Ascending aorta (tissue), 2 donors: Measurements from ENCODE around the gene PLA2G4A. TPM values are rescaled to one million over a fixed set of nuclear protein-coding genes. Genes with fewer than 3 reads are reported as not detected.

Experiments
- DNase-seq, 2 donors: peaks; one replicate each; pipeline ENCODE4 v3.0.0-alpha.2; 2019; ENCODE audit warnings: low spot score in 2 of 2
- H3K27ac ChIP-seq, 2 donors: fragments of 200-600 bp; sonication (generic); one replicate each; pipeline ENCODE4 v1.5.1; 2016 to 2017; ENCODE audit warnings: mild to moderate bottlenecking in 1 of 2
- H3K27me3 ChIP-seq: fragments of 200-600 bp; sonication (generic); one replicate; pipeline ENCODE4 v1.5.1; 2017
- H3K36me3 ChIP-seq, 2 donors: fragments of 200-600 bp; sonication (generic); one replicate each; pipeline ENCODE4 v1.5.1; 2016
- H3K4me1 ChIP-seq, 2 donors: fragments of 200-600 bp; sonication (generic); one replicate each; pipeline ENCODE4 v1.5.1; 2016 to 2017; ENCODE audit warnings: mild to moderate bottlenecking in 1 of 2
- H3K4me3 ChIP-seq, 2 donors: fragments of 200-600 bp; sonication (generic); one replicate each; pipeline ENCODE4 v1.5.1; 2016 to 2017; ENCODE audit warnings: mild to moderate bottlenecking in 1 of 2
- H3K9me3 ChIP-seq, 2 donors: fragments of 200-600 bp; sonication (generic); one replicate each; pipeline ENCODE4 v1.5.1; 2016
- intact Hi-C: fragments of 100-400 bp; cut with DNase I; formaldehyde crosslinking; loops from one replicate; pipeline ENCODE4 v1.15.1; 2023
- total RNA-seq: library from RNA; depleted of rRNA; stranded (reverse); fragments of >200 nt; gene quantifications from one replicate; pipeline ENCODE4 v1.1.0, GENCODE V29; 2016
- TF ChIP-seq, protein P1 (sequence below), 3 experiments: fragments of 200-600 bp in 2 of 3; fragments of 450-650 bp in 1 of 3; sonication (generic) in 2 of 3; IDR thresholded peaks; one replicate each; pipeline ENCODE4 v1.5.1; 2016 to 2019; ENCODE audit warnings: antibody characterized with exemption in 3 of 3, mild to moderate bottlenecking in 1 of 3, moderate library complexity in 1 of 3

Gene PLA2G4A
- total RNA-seq, 1 donor from 2014 or later, result 0.75 TPM

DNA sequence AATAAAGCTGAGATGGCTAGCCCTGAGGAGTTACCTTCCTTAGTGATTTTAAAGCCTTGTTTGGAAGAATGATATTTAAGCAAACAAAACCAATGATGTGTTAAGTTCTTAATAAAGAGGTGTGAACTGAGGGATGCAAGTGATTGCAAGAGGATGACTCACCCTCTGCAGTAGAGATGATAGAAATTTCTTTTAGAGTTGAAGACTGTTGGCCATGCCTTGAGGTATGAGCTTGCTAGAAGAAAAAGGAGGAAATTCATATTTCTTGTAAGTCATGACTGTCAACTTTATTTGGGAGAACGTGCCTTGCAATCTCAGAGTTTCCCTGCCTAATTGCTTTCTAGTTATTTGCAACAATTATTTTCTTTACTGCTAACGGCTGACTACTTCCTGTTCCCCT, 94.7 kb downstream of the PLA2G4A start:
- no peak for DNase-seq
- TF ChIP-seq, protein P1, sequence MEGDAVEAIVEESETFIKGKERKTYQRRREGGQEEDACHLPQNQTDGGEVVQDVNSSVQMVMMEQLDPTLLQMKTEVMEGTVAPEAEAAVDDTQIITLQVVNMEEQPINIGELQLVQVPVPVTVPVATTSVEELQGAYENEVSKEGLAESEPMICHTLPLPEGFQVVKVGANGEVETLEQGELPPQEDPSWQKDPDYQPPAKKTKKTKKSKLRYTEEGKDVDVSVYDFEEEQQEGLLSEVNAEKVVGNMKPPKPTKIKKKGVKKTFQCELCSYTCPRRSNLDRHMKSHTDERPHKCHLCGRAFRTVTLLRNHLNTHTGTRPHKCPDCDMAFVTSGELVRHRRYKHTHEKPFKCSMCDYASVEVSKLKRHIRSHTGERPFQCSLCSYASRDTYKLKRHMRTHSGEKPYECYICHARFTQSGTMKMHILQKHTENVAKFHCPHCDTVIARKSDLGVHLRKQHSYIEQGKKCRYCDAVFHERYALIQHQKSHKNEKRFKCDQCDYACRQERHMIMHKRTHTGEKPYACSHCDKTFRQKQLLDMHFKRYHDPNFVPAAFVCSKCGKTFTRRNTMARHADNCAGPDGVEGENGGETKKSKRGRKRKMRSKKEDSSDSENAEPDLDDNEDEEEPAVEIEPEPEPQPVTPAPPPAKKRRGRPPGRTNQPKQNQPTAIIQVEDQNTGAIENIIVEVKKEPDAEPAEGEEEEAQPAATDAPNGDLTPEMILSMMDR (IDR thresholded peaks at IDR 0.05), result no peak
- no peaks in the 10 kb centered on the region for H3K9me3 ChIP-seq
- intact Hi-C loops, result no loop called here
- no peaks in the 10 kb centered on the region for H3K36me3 ChIP-seq
- no peaks in the 10 kb centered on the region for H3K4me1 ChIP-seq
- H3K4me3 ChIP-seq, result no peak overlapping the region
- H3K27me3 ChIP-seq, result no peaks in the 10 kb centered on the region
- H3K27ac ChIP-seq, result no peak overlapping the region

DNA sequence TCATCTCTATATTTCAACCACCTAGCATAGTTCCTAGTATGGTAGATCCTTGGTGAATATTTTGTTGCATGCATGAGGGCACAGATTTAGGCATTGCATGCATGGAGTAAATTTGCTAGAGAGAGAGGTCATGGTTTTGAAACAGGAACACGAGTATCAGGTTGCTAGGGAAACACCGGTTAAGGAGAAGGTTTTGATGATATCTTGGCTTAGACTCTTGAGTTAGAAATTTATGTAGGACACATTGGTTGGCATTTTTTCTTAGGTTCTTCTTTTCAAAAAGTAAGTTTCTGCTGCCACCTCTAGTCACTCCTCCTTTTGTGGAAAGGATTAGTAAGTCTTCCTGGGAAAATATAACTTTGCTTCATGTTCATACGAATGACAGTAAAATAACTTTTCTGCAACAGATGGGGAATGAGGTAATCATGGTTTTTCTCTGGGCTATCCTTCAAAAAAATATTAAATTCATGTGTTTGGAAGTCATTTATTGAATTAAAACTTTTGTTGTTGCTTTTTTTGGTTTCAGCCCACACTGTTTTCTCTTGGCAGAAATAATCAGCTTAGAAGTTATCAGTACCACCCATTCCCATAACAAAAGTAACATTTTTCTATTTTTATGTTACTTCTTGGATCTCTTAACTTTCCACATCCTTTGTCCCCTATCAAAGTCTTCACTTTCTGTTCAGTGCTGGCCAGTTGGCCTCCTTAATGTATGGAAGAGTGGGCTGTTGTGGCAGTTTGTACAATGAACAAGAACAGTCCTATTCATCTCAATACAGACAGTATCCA, 97.3 kb downstream of the PLA2G4A start:
- H3K27me3 ChIP-seq, result no peaks in the 10 kb centered on the region
- no peak overlapping the region for H3K4me3 ChIP-seq
- TF ChIP-seq, protein P1 (IDR thresholded peaks at IDR 0.05), result no peak
- no peaks in the 10 kb centered on the region for H3K36me3 ChIP-seq
- intact Hi-C loops, result no loop called here
- H3K9me3 ChIP-seq, result no peaks in the 10 kb centered on the region
- no peak for DNase-seq
- H3K27ac ChIP-seq, result no peak overlapping the region
- H3K4me1 ChIP-seq, result no peaks in the 10 kb centered on the region

DNA sequence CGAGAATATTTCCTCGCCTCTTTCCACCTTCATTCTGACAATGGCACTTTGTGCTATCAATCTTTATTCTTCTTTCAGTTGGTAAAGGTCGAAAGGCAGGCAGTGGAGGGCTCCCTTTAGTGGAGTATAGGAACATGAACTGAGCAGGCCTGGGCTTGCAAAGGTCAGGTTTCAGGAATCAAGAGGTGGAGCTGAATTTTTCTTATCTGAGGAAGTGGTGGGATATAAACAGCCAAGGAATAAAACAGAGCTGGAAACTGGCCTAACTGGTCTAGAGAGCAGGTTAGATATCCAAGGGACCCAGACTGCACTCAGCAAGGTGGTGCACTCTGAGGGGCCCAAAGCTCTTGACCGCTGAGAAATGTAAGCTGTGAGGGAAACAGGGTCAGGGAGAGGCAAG, 99.1 kb downstream of the PLA2G4A start:
- Histone ChIP-seq H3K36me3 (no peaks in the 10 kb centered on the region), H3K27ac (no peak overlapping the region), H3K4me1 (no peaks in the 10 kb centered on the region), H3K4me3 (no peak overlapping the region), H3K27me3 (no peaks in the 10 kb centered on the region), H3K9me3 (no peaks in the 10 kb centered on the region)
- TF ChIP-seq, protein P1 (IDR thresholded peaks at IDR 0.05), result no peak
- DNase-seq, result no peak
- intact Hi-C loops, result no loop called here

DNA sequence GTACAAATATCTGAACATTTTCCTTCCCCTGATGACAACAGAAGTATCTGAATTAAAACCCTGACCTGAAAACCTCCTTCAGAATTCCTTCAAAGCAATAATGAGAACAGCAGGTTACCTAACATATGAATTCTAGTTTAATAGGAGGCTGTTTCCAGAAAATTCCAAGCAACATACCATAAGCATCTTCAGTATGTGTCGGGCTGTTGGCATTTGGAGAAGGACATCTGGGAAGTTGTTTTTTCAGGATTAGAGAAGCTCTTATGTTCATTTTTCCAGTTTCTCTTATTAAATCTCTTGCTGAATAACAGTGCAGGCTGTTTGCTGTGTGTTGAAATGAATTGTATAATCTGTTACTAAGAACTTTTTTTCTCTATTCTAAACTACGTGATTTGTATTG, 101.5 kb downstream of the PLA2G4A start:
- H3K27me3 ChIP-seq, result no peaks in the 10 kb centered on the region
- no peaks in the 10 kb centered on the region for H3K9me3 ChIP-seq
- H3K4me1 ChIP-seq, result no peaks in the 10 kb centered on the region
- no peak overlapping the region for H3K27ac ChIP-seq
- TF ChIP-seq, protein P1 (IDR thresholded peaks at IDR 0.05), result no peak
- H3K36me3 ChIP-seq, result no peaks in the 10 kb centered on the region
- no peak for DNase-seq
- intact Hi-C loops, result no loop called here
- no peak overlapping the region for H3K4me3 ChIP-seq

DNA sequence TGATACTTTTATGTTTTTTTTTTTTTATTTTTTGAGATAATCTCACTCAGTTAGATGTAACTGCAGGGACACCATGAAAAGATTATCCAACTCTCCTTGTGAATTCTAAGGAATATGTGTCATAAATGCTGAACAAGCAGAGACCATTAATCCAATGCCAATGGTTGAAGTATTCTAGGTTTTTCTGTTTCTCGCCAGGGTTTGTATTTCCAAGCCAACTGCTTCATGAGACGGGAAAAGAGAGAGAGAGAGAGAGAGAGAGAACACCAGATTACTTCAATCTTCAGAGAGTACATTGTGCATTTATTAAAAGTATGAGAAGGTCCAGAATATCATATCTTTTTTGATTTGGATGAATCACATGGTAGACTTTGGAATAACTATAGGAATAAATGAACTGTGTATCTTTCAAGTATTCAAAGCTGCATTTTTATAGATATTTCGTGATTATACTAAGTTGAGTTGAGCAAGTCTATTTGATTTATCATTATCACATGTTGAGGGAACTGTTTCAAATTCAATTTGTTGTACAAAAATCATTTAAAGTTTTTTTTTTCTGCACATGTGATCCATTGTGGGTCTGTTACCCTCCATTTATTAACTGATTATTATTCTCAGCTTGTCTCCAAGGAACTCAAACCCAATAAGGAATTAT, 108.4 kb downstream of the PLA2G4A start:
- no peaks in the 10 kb centered on the region for H3K4me1 ChIP-seq
- no peak overlapping the region for H3K4me3 ChIP-seq
- no peak for DNase-seq
- H3K9me3 ChIP-seq, result no peaks in the 10 kb centered on the region
- no peaks in the 10 kb centered on the region for H3K36me3 ChIP-seq
- TF ChIP-seq, protein P1 (IDR thresholded peaks at IDR 0.05), result no peak
- peak overlapping the region in 1 of 2 donors; percentile 22 for H3K27ac ChIP-seq
- intact Hi-C loops, result no loop called here
- no peaks in the 10 kb centered on the region for H3K27me3 ChIP-seq
